ENCODE measurements around the gene SOX2. TPM values are rescaled to one million over a fixed set of nuclear protein-coding genes. Genes with fewer than 3 reads are reported as not detected.

SOX2 gene
- total and polyA plus RNA-seq, 2 of the 13 experiments (the other 11 are each of a cell fraction or from before 2014, with no cell fraction given): not detected

DNA sequence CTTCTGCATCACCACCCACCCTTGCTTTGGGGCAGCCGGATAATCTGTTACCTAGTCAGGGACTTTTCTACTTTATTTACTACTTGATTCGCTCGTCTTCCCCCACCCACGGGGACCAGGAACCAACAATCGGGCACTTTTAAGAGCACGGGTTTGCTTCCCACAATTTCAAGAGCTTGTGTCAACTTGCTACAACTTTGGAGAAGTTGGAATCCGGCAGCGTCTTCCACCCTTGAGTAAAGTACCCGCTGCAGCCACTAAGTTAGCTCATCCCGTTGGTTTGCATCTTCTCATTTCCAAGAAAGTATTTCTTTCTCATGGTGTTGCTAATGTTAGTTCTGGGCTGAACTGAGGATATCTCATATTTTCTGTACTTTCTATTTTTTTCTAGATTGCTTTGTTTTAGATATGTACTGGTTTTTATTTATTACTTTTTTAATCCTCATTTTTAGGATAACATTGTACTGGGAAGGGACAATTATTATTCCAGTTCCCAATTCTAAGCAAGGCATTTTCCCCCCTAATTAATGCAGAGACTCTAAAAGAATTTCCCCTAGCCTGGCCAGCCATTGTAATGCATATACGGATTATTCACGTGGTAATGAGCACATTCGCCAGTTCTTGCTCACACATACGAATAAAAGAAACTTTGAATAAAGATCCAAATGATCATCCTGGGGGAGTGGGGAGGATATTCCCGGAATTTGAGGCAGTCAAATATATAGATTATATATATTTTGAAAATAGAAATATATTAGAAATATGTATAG is 4.0 kb downstream of the SOX2 start (continued):
- TF ChIP-seq NAIF1 (CRISPR knock-in tag; IDR thresholded peaks at IDR 0.05; ENCODE audit: borderline replicate concordance) (no peak), MZF1 (CRISPR knock-in tag; IDR thresholded peaks at IDR 0.05; ENCODE audit: borderline replicate concordance) (no peak), PITX1 (CRISPR knock-in tag; IDR thresholded peaks at IDR 0.05) (no peak), ISL2 (CRISPR knock-in tag; IDR thresholded peaks at IDR 0.05) (no peak), TARDBP (CRISPR knock-in tag; IDR thresholded peaks at IDR 0.05) (no peak), NCOR1 (IDR thresholded peaks at IDR 0.05; ENCODE audit: borderline replicate concordance, low read length) (no peak), ZNF468 (CRISPR knock-in tag; IDR thresholded peaks at IDR 0.05) (no peak), ZNF749 (CRISPR knock-in tag; IDR thresholded peaks at IDR 0.05; ENCODE audit: borderline replicate concordance) (no peak)

DNA sequence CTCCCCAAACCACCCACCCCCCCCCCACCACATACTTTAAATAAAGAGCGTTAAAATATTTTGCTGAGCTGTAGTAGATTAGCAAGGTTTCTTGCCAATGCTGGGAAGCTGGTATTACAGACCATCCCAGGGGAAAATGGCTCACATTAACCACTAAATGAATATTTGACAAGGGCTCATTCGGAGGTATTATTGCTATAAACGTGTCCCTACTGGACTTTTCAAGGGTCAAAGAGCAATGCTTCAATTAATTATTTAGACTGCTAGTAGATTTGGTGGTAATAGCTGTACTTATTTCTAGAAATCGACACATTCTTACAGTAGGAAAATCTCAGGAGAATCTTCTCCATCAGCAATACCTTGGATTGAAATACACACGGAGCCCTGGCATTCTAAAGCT is 5.2 kb downstream of the SOX2 start:
- Histone ChIP-seq H2AFZ (ENCODE audit: low read length) (no peak overlapping the region), H3K79me2 (ENCODE audit: insufficient read depth, low read length) (no peaks in the 10 kb centered on the region), H3K36me3 (replicated peaks in 1 of 2; ENCODE audit: control insufficient read depth in 1 of 2, insufficient read depth in 2 of 2, low read length in 2 of 2) (no peaks in the 10 kb centered on the region), H4K20me1 (ENCODE audit: insufficient read depth, low read length) (no peaks in the 10 kb centered on the region), H3K9me3 (ENCODE audit: low read length) (no peaks in the 10 kb centered on the region), H3K27me3 (ENCODE audit: control insufficient read depth in 1 of 2, insufficient read depth in 2 of 2, low read length in 2 of 2) (peaks cover 2 to 58% of the 10 kb centered on the region in 2 experiments; a peak in 4 of 5 replicates), H3K9ac (ENCODE audit: insufficient read depth, low read depth, low read length) (no peak overlapping the region), H3K27ac (ENCODE audit: extremely low read length, insufficient read depth, low read length) (no peak overlapping the region), H3K4me1 (ENCODE audit: insufficient read depth, low read length) (no peaks in the 10 kb centered on the region), H3K4me2 (ENCODE audit: low read depth, low read length) (no peak overlapping the region), H3K4me3 (replicated peaks in 1 of 3; ENCODE audit: insufficient read depth in 1 of 3, low read depth in 2 of 3, low read length in 3 of 3) (no peak overlapping the region)
- FAIRE-seq (no peak), DNase-seq (ENCODE audit: low spot score) (no peak), ATAC-seq (no peak)
- POLR2A ChIA-PET: no interaction called here
- no peak for TF ChIP-seq SATB2 (CRISPR knock-in tag; IDR thresholded peaks at IDR 0.05)
- TF ChIP-seq, protein P1, sequence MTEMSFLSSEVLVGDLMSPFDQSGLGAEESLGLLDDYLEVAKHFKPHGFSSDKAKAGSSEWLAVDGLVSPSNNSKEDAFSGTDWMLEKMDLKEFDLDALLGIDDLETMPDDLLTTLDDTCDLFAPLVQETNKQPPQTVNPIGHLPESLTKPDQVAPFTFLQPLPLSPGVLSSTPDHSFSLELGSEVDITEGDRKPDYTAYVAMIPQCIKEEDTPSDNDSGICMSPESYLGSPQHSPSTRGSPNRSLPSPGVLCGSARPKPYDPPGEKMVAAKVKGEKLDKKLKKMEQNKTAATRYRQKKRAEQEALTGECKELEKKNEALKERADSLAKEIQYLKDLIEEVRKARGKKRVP (CRISPR knock-in tag; IDR thresholded peaks at IDR 0.05): no peak
- BruUV-seq (replicated peaks): no TSS peak
- WGBS (ENCODE audit: low lambda C conversion rate): 0% methylated on average over 5 of the region's 5 CpGs
- in situ Hi-C loops (cut with HindIII; ENCODE audit: extremely low pct_ligation_motif_present, low pct_unique_long_range_greater_than_20kb) (loop anchor here (25.0 kb wide), 1 partner anchor 770 kb away; no protein-coding TSS in a partner anchor), intact Hi-C loops (cut with micrococcal nuclease; ENCODE audit: unreplicated experiment) (no loop called here)
- CTCF ChIA-PET (ENCODE audit: low intra/inter-chr PET ratio, low total read pairs): no interaction called here
